ENCODE data around the gene NR3C1. TPM values are rescaled to one million over a fixed set of nuclear protein-coding genes. Genes with fewer than 3 reads are reported as not detected.

NR3C1 gene
- polyA plus RNA-seq, 10 donors, result 60.0 to 79.2 (median 69.1) TPM

- peak; percentile 46 to 75 (median 52) for DNase-seq
Observed at GRCh38 chr5:143400541-143401226, 2.8 kb downstream of the NR3C1 start.

GRCh38 chr5:143399616-143400540 is 3.6 kb downstream of the NR3C1 start:
- peak in 1 of 3 donors; percentile 37 for DNase-seq

GRCh38 chr5:143398451-143399237 is 4.8 kb downstream of the NR3C1 start:
- peak in 1 of 3 donors; percentile 49 for DNase-seq

GRCh38 chr5:143398053-143398355 is 5.5 kb downstream of the NR3C1 start:
- no peak for DNase-seq

GRCh38 chr5:143397302-143398052 is 6.0 kb downstream of the NR3C1 start:
- peak in 1 of 3 donors; percentile 34 for DNase-seq

GRCh38 chr5:143396353-143396940 is 7.0 kb downstream of the NR3C1 start:
- DNase-seq, result peak in 1 of 3 donors; percentile 36

- DNase-seq, result peak in 1 of 3 donors; percentile 29
Observed at GRCh38 chr5:143395638-143396352, 7.7 kb downstream of the NR3C1 start.

- DNase-seq, result no peak
Observed at GRCh38 chr5:143393524-143393923, 10.0 kb downstream of the NR3C1 start.

- DNase-seq, result no peak
Observed at GRCh38 chr5:143390941-143391340, 12.5 kb downstream of the NR3C1 start.

GRCh38 chr5:143390258-143390657 is 13.2 kb downstream of the NR3C1 start:
- DNase-seq, result no peak

- peak in 1 of 3 donors; percentile 47 for DNase-seq
Observed at GRCh38 chr5:143386725-143387124, 16.8 kb downstream of the NR3C1 start.

GRCh38 chr5:143384865-143385657 is 18.4 kb downstream of the NR3C1 start:
- no peak for DNase-seq

GRCh38 chr5:143383988-143384387 is 19.5 kb downstream of the NR3C1 start:
- no peak for DNase-seq

GRCh38 chr5:143379606-143380005 is 23.9 kb downstream of the NR3C1 start:
- no peak for DNase-seq

- DNase-seq, result no peak
Observed at GRCh38 chr5:143376911-143377813, 26.3 kb downstream of the NR3C1 start.

GRCh38 chr5:143376195-143376779 is 27.2 kb downstream of the NR3C1 start:
- DNase-seq, result no peak

GRCh38 chr5:143374496-143375217 is 28.8 kb downstream of the NR3C1 start:
- no peak for DNase-seq
